ENCODE data around the gene AMDHD1. TPM values are rescaled to one million over a fixed set of nuclear protein-coding genes. Genes with fewer than 3 reads are reported as not detected.

AMDHD1 gene
- polyA plus RNA-seq, 1 donor from 2014 or later, result 0.20 TPM

DNA sequence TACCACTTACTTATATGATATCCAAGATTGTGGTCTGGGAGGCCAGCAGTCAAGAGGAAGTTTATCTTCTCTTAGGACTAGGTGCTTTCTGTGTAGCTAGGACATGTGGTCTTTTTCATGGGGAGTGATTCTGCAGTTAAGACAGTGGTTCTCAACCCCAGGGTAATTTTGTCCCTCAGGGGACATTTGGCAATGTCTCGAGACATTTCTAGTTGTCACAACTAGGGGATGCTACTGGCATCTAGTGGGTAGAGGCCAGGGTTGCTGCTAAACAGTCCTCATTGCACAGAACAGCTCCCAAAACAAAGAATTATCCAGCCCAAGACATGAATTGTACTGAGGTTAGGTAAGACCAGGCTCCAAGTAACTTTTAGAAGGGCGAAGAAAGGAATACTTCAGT lies 20.0 kb downstream of the AMDHD1 start:
- Histone ChIP-seq H3K9me2 (ENCODE audit: insufficient read depth, low read length) (no peaks in the 10 kb centered on the region), H3F3A (ENCODE audit: insufficient read depth, low read length, poor library complexity, severe bottlenecking) (no peaks in the 10 kb centered on the region), H3K27ac (ENCODE audit: low read length) (no peak overlapping the region), H2AFZ (ENCODE audit: low read depth, low read length) (no peak overlapping the region), H3K4me3 (ENCODE audit: low read length) (no peak overlapping the region), H3K79me2 (replicated peaks; ENCODE audit: insufficient read depth, low read length) (no peaks in the 10 kb centered on the region), H4K20me1 (ENCODE audit: insufficient read depth) (no peaks in the 10 kb centered on the region), H3K9me3 (ENCODE audit: low read length) (no peaks in the 10 kb centered on the region), H3K4me2 (ENCODE audit: low read length) (no peak overlapping the region), H3K9ac (ENCODE audit: low read length) (no peak overlapping the region), H3K27me3 (ENCODE audit: insufficient read depth, low read depth, low read length) (no peaks in the 10 kb centered on the region), H3K36me3 (ENCODE audit: insufficient read depth, low read length) (no peaks in the 10 kb centered on the region)
- no peak for TF ChIP-seq EZH2 (IDR thresholded peaks at IDR 0.05; ENCODE audit: borderline replicate concordance, insufficient read depth, low read length, poor library complexity, severe bottlenecking)
- no peak for TF ChIP-seq MXI1 (conservative IDR thresholded peaks at IDR 0.05; ENCODE audit: poor library complexity, severe bottlenecking)
- no peak for TF ChIP-seq EP300 (conservative IDR thresholded peaks at IDR 0.05; ENCODE audit: poor library complexity, severe bottlenecking)
- no peak for TF ChIP-seq SMC3 (conservative IDR thresholded peaks at IDR 0.05; ENCODE audit: poor library complexity)
- TF ChIP-seq TAF1 (IDR thresholded peaks at IDR 0.05; ENCODE audit: low read depth), result no peak
- TF ChIP-seq, protein P1, sequence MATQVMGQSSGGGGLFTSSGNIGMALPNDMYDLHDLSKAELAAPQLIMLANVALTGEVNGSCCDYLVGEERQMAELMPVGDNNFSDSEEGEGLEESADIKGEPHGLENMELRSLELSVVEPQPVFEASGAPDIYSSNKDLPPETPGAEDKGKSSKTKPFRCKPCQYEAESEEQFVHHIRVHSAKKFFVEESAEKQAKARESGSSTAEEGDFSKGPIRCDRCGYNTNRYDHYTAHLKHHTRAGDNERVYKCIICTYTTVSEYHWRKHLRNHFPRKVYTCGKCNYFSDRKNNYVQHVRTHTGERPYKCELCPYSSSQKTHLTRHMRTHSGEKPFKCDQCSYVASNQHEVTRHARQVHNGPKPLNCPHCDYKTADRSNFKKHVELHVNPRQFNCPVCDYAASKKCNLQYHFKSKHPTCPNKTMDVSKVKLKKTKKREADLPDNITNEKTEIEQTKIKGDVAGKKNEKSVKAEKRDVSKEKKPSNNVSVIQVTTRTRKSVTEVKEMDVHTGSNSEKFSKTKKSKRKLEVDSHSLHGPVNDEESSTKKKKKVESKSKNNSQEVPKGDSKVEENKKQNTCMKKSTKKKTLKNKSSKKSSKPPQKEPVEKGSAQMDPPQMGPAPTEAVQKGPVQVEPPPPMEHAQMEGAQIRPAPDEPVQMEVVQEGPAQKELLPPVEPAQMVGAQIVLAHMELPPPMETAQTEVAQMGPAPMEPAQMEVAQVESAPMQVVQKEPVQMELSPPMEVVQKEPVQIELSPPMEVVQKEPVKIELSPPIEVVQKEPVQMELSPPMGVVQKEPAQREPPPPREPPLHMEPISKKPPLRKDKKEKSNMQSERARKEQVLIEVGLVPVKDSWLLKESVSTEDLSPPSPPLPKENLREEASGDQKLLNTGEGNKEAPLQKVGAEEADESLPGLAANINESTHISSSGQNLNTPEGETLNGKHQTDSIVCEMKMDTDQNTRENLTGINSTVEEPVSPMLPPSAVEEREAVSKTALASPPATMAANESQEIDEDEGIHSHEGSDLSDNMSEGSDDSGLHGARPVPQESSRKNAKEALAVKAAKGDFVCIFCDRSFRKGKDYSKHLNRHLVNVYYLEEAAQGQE (IDR thresholded peaks at IDR 0.05; ENCODE audit: borderline replicate concordance), result no peak
- TF ChIP-seq, protein P2, sequence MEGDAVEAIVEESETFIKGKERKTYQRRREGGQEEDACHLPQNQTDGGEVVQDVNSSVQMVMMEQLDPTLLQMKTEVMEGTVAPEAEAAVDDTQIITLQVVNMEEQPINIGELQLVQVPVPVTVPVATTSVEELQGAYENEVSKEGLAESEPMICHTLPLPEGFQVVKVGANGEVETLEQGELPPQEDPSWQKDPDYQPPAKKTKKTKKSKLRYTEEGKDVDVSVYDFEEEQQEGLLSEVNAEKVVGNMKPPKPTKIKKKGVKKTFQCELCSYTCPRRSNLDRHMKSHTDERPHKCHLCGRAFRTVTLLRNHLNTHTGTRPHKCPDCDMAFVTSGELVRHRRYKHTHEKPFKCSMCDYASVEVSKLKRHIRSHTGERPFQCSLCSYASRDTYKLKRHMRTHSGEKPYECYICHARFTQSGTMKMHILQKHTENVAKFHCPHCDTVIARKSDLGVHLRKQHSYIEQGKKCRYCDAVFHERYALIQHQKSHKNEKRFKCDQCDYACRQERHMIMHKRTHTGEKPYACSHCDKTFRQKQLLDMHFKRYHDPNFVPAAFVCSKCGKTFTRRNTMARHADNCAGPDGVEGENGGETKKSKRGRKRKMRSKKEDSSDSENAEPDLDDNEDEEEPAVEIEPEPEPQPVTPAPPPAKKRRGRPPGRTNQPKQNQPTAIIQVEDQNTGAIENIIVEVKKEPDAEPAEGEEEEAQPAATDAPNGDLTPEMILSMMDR (IDR thresholded peaks at IDR 0.05; ENCODE audit: poor library complexity, severe bottlenecking), result no peak

DNA sequence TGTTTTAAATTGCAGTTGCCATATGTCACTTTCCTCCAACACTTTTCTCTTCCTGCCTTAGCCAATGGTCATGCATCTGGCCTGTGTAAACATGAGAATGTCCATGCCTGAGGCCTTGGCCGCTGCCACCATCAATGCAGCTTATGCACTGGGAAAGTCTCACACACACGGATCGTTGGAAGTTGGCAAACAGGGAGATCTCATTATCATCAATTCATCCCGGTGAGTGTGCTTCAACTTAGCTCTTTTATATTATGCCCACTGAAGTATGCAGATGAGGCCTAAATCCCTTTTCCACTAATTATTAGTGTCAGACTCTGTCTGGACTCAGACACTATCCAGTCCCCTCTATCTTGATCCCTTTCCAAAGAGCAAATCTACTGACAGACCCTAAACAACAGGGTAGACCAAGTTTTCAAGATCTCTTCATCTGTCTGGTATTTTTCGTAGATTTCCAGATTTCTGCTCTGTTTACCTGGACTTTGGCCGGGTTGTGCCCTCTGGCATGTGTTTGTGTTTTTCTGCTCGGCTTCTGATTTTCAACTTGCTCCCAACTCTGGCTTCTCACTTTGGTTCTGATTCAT lies 23.2 kb downstream of the AMDHD1 start:
- no peak overlapping the region for H3K9ac ChIP-seq (ENCODE audit: low read length)
- no peaks in the 10 kb centered on the region for H3F3A ChIP-seq (ENCODE audit: insufficient read depth, low read length, poor library complexity, severe bottlenecking)
- H3K4me2 ChIP-seq (ENCODE audit: low read length), result no peak overlapping the region
- H2AFZ ChIP-seq (ENCODE audit: low read depth, low read length), result no peak overlapping the region
- no peaks in the 10 kb centered on the region for H3K36me3 ChIP-seq (ENCODE audit: insufficient read depth, low read length)
- no peaks in the 10 kb centered on the region for H3K27me3 ChIP-seq (ENCODE audit: insufficient read depth, low read depth, low read length)
- TF ChIP-seq SMC3 (conservative IDR thresholded peaks at IDR 0.05; ENCODE audit: poor library complexity), result no peak
- TF ChIP-seq, protein P1 (IDR thresholded peaks at IDR 0.05; ENCODE audit: borderline replicate concordance), result no peak
- no peak for TF ChIP-seq EP300 (conservative IDR thresholded peaks at IDR 0.05; ENCODE audit: poor library complexity, severe bottlenecking)
- TF ChIP-seq POLR2AphosphoS5 (IDR thresholded peaks at IDR 0.05), result no peak
- no peak for TF ChIP-seq EZH2 (IDR thresholded peaks at IDR 0.05; ENCODE audit: borderline replicate concordance, insufficient read depth, low read length, poor library complexity, severe bottlenecking)
- TF ChIP-seq TAF1 (IDR thresholded peaks at IDR 0.05; ENCODE audit: low read depth), result no peak
- TF ChIP-seq, protein P2 (IDR thresholded peaks at IDR 0.05; ENCODE audit: poor library complexity, severe bottlenecking), result no peak
- TF ChIP-seq MXI1 (conservative IDR thresholded peaks at IDR 0.05; ENCODE audit: poor library complexity, severe bottlenecking), result no peak
- TF ChIP-seq RAD21 (conservative IDR thresholded peaks at IDR 0.05), result no peak
- no peaks in the 10 kb centered on the region for H3K79me2 ChIP-seq (replicated peaks; ENCODE audit: insufficient read depth, low read length)
- no peaks in the 10 kb centered on the region for H4K20me1 ChIP-seq (ENCODE audit: insufficient read depth)
- H3K27ac ChIP-seq (ENCODE audit: low read length), result no peak overlapping the region
- no peaks in the 10 kb centered on the region for H3K9me2 ChIP-seq (ENCODE audit: insufficient read depth, low read length)
- H3K9me3 ChIP-seq (ENCODE audit: low read length), result no peaks in the 10 kb centered on the region
- H3K4me3 ChIP-seq (ENCODE audit: low read length), result no peak overlapping the region

Measured in neural cell (in vitro differentiated cells).